Measurements from ENCODE around the gene N4BP2L2.

The N4BP2L2 gene

DNA sequence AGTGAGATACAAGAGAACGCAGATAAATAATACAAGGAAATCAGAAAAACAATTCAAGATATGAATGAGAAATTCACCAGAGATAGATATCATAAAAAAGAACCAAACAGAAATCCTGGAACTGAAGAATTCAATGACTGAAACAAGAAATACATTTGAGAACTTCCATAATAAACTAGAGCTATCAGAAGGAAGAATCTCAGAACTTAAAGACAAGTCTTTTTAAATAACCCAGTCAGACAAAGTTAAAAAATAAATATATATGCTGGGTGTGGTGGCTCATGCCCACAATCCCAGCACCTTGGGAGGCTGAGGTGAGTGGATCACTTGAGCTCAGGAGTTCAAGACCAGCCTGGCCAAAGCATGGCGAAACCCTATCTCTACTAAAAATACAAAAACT lies 82.0 kb downstream of the N4BP2L2 start:
- no peak for DNase-seq

DNA sequence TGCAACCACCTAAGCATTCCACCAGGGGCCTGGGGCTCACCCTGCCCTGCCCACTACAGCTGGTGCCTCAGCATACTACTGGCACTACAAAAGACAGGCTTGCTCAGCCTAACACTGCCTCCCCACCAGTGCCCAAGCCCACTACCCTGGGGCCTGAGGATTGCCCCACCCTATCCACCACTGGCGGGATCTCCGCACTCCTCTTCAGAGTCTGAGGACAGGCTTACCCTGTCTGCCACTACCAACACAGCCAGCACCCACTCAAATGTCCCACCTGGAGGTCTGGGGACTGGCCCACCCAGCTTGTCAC lies 83.0 kb downstream of the N4BP2L2 start:
- no peak for DNase-seq

DNA sequence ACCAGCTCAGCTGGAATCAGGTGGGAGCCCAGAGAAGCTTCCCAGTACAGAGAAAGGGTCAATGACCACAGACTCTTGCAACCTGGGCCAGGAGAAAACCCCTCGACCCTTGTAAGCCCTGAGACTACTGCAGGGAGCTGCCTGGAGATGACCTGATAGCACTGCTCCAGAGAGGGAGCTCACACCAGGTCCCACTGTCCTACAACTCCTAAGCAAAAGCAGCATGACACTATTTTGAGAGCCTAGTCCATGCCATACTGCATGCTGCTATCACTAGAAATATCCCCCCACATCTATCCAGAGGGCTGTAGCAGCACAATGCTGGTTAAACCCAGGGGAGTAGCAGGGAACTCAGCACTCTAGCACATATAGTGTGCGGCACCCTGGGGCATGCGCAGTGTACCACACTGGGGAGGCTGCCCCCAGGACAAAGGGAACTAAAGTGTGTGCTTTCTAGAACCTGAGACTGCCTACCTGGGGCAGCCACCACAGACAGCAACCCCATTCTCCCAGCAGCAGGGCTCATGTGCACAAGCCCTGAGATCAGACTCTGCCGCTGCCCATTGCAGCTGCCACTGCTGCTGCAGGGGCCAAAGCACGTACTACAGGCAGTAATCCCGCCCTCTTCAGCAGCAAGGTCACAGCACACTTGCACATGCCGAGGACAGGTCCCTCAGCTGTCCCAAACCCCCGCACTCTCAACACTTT lies 83.6 kb downstream of the N4BP2L2 start:
- no peak for DNase-seq

DNA sequence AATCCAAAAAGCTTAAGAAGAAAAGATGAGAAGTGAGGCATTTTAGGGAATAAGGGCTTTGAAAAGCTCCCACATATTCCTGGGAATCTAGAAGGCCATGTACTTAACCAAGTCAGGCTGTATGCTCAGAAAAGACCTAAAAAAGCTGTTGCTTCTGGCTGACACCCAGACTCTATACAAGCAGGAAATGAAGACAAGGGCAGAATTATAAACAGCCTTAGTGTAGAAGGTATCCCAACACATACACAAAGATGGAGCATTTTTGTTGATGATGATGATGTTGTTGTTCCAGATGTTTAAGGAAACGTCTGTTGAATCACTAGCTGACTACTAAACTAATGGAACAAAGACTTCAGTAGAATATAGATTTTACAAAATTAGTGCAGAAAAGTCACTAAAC lies 84.6 kb downstream of the N4BP2L2 start:
- no peak for DNase-seq

DNA sequence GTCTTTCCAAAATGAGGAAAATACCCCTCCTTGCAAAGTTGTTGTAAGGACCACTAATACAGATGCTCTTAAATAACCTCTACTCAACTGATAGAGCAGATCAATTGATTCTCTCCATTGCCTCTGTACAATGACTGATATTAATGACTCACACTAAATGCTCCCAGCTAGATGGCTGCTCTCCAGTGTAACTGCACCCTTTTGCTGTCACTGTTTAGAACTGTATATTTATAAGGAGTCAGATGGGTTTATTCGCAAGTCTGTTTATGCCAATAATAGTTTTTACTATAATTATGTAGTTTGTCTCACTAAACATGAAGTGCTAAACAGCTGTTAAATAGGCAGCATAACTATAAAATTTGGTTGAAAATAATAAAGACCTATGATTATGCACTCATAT lies 89.6 kb downstream of the N4BP2L2 start:
- no peak for DNase-seq

DNA sequence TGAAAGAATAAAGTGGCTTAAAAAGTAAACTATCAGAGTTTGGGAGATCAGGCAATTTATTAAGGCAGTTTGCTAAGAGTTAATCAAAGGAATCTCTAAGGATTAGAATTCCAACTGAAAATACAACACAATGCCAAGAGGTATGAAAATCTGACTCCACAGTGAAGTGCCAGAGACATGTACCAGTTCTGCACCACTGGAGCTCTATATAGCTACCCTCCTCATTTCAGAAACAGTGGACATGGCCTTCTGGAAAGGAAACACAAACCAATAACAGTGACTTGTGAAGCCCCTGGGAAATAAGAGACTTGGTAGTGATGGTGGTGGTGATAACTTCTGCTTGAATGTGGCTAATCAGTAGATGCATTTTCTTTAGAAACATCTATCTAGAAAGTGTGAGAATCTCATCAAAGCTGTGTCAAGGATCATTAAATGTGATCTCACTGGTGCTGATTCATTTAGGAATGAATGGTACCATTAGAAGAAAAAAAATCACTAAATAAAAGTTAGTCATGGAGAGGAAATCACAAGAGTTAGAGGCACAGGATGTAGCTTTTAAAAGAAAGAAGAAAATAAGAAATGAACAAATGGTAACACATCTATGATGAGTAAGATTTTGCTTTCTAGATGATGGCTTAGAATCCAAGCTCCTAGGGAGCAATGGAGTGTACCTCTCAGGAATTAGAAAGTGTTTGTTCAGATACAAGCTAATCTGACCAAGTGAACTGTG lies 90.5 kb downstream of the N4BP2L2 start:
- no peak for DNase-seq

DNA sequence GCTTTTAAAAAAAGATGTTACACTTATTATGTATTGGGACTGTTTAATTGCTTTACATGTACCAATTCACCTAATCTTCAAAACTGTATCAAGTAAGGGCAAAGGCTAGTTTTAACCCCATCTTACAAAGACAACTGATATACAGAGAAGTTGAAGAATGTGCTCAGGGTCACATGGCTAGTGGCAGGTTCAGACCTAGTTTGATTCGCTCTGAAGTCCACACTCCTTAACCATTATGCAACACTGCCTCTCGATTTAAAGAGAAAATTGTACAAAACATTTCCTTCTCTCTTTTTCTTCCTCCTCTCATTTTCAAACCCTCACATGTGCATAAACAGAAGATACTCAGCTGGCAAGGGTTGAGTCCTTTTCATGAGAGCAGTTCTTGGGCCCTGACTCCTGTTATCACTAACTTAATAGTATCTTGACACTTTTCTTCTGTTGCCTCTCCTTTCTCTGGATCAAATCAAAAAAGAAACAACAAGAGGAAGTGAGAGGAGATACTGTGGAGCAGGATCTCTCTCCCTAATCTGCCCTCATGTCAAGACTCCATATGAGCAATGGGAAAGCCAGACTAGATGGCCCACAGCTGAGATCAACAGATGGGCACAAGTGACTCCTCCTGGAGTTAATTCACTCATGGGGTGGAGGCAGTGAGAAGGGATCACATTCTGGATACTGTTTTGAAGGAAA lies 91.7 kb downstream of the N4BP2L2 start:
- no peak for DNase-seq

DNA sequence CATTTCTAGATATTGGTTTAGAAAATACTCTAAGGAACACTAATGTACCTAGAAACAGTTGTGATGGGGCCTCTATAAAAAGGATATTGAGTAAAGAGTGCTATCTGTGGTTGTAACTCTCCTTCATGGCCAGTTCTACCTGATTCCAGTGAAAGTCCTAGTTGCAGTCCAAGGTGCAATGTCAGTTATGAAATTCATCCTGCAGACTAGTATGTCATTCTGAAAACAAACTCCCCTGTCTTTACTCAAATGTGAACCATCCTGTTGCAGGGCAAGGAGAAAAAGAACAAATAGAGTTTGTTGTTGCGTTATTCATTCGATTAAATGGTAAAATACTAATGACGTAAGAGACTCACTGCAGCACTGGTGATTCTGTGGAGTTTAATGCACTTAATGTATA lies 92.4 kb downstream of the N4BP2L2 start:
- DNase-seq = no peak

DNA sequence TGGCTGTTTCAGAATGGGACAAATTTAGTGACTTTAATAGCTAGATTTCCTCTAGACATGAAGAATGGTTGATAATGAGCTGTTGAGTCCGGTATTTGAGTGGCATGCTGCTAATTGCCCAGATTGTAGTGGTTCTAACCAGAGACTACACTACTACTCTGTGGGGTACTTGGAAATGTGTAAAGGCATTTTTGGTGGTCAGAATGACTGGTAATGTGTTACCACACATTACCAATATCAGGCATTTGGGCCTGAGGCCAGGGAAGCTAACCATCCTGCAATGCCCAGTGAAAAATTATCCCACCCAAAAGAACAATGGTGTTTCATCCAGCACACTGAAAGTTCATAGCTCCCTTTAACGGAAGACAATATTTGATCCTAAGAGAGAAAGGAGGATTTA lies 93.1 kb downstream of the N4BP2L2 start:
- no peak for DNase-seq

DNA sequence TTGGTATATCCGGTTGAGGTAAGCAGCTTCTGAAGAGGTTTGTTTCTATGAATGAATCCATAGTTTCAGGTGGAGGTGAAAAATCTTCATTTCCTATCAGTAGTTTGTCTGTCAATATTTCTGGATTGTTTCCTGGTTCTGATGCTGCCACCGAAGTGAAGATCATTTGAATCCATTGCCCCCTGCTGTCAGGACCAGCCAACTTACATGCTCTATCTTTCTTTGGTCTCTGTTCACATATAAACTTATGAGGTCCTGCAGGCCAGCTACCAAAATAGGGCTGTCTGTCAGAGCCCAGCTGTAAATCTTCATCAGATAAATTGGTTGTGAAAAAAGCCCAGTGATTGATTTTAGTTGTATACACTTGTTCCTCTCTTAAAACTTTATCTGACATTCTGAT lies 95.5 kb downstream of the N4BP2L2 start:
- no peak for DNase-seq

DNA sequence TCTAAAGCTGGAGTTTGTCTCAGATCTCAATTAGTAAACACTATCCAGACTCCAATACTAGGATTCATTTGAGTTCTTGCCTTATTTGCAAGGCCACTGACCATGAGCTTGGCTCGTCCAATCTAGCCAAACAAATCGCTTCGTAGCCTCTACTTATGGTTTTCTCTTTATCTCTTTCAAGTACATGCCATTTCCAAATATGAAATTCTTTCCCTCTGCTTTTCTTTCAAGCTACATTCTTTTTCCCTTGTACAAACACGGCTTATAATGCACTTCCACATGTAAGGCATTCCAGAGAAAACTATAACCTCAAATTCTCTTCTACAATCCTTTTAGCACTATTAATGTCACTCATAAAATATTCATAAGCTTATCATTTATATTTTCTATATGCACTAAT lies 99.7 kb downstream of the N4BP2L2 start:
- DNase-seq = no peak

DNA sequence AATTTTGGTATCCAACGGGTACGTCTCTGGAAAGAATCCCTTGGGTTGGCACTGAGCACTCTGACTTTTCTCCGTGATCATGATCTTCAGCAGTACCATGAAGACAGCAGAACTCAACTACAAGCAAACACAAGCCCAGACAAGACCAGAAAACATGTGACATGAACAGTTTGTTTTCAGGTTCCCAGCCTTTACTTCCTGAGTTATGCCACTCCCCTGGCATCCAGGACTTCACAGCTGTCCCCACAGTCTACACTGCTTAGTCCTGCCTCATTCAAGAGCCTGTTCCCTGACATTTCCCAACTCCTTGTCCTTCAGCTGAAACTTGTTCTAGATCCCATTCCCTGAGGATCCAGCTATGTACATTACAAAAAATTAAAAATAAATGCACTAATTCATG lies 105.7 kb downstream of the N4BP2L2 start:
- DNase-seq = no peak

DNA sequence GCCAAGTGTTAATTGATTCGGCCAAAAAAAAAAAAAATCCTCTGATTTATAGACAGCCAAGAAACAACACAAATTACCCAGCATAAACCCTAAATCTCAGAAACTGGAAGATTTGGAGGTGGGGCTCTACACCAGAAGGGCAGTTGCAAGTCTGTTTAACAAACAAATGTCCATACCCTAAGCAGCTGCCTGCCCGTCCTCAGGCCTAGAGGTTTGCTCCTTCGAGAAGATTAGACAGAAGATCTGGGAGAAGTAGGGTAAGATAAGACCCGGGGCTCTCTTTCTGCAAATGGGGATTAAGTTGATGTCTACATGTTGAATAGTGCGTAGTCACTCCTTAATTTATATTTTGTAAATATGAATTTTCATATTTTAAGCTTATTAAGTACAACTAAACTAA lies 107.2 kb downstream of the N4BP2L2 start:
- no peak for DNase-seq

DNA sequence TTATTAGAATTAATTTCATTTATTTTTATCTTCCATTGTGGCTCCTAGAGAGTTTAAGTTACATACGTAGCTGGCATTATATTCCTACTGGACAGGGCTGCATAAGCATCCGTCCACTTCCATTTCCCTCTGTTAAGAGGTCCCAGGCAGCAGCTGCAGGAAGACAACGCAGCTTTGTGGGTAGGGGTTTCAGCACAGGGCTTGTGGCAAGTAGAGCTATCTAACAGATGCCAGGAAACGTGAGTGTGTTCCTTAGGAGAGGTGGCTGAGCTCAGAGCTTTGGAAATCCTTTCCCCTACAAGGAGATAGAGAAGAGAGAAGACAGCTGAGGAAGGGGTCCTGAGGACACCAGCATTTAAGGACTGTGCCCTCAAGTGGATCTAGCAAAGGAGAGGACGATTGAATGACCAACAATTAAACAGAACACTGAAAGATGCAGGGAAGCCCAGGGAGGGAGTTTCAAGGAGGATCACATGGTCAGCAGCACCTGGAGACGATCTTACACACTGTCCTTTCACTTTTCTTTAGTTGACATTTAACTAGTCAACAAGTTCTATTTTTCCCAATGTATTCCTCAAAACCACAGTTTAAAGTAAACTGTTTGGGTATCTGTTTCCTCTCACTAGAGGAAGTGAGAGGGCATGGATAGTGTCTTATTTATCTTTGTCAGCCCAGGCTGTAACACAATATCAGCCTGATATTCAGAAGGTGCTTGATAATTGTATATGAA lies 108.4 kb downstream of the N4BP2L2 start:
- no peak for DNase-seq

DNA sequence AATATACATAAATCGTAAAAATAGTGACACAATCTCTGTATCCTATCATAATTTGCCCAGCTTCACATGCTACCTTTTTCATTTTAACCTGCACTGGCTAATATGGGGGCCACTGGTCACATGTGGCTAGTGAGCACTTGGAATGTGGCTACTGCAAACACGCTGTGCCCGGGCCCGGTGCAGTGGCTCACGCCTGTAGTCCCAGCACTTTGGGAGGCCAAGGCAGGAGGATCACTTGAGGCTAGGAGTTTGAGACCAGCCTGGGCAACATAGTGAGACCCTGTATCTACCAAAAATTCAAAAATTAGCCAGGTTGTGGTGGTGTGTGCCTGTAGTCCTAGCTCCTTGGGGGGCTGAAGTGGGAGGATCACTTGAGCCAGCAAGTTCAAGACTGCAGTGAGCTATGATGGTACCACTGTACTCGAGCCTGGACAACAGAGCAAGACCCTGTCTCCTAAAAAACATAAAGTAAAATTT lies 109.1 kb downstream of the N4BP2L2 start:
- no peak for DNase-seq

DNA sequence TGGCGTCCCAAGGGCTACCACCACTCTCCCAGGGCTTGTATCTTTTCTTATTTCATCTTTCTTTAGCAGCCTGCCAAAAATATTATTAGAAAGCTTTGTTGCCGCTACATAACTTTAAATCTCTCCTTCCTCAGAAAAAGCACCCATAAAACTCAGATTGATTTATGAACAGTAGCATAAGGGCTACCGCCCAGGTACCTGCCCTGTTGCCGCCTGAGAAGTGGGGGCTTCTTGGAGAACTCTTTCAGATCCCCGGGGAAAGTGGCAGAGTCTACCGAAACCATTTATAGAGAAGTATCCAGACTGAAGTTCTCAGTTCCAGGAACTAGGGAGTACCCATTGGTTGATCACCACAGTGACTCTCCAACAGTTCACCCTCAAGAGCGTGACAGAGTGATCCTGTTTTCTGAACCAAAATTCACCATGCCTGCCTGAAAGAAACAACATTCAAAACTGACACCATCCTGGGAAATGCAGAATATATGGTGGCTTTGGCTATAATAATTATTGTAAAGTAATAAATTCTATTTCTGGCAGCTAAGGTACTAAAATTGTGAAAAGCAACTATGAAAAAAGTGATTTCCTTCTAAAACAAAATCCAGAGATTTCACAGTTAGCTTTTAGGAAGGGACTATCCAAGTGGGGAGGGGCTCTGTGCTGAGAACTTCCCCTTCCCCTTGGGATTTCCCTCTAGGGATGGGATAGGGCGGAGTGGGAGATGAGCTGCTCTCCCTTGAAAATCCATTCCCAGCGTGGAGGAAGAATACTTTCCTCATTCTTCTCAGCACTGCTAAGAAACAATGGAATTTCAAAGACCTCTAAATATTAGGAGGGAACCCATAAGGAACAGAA lies 109.8 kb downstream of the N4BP2L2 start:
- DNase-seq = no peak

DNA sequence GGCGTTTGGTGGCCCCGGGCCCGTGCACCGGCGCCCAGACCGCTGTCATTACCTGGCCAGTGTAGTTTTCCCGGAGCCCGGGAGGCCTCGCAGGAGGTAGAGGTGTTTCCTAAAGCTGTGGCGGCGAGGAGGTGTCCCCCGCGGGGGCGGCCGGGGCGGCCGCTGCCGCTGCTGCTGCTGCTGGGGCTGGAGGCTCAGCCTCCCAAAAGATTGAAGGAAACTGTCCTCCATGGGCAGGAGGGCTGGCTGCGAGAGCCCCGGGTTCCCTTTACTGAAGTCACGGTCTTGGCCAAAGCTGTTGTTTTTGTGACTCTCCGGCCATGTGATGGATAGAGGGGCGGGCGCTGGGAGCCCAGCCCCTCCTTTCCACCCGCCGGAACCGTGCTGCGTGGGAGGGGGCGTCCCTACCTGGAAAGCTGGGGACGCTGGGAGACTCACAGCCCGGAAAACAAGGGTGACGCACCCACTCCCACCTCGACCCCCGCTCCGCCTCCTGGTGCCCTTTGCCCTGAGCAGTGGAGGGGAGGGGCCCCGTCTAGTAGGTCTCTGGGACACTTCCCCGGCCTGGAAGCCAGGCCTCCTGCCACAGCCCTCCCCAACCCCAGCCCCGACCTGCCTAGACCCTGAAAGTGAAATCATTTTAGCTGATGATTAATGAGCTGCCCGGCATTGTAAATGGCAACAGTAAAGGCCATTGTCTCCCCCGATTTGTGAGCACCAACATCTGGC lies 110.6 kb downstream of the N4BP2L2 start, which contains the start of gene N4BP2L1:
TSS of gene N4BP2L1 (minus strand) at position 279 of the 729 bp plus-strand sequence. CDS start at position 231, 48 bp downstream.
- DNase-seq = peak; percentile 61

DNA sequence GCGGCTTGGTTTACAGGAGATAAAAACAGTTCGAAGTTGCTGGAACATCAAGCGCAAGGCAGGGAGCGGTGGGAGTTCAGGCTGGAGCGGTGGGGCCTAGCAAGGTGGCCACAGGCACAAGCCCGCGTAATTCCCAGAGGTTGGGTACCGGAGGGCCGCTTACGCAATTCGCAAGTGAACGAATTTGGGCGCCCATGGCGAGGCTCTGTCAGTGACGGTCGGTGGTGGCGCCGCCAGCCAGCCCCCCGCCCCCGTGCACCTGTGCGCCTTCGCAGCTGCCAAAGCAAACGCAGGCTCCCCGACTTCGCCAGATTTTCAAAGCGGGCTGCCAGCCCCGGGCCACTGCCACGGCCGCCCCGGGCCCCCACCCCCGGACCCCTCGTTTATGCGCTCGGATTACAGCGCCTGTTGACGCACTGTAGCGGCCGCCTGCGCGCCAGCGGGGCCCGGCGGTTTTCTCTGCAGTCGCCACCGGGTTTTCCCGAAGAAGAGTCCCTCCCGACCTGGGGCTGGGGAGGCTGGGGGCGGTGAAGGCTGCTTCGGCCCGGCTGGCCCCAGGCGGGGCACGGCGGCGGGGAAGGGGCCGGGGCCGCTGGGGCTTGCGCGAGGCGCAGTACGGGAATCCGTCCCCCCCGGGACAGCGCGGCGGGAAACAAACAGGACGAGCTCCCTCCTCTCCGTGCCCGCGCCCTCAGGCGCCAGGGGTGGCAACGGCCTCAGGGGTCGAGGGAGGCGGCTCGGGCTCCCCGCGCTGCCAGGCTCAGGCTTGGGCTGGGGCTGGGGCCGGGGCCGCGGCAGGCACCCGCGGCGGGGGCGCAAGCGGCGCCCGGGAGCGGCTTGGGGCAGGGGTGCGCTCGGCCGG lies 111.4 kb downstream of the N4BP2L2 start:
- peak; percentile 36 for DNase-seq

DNA sequence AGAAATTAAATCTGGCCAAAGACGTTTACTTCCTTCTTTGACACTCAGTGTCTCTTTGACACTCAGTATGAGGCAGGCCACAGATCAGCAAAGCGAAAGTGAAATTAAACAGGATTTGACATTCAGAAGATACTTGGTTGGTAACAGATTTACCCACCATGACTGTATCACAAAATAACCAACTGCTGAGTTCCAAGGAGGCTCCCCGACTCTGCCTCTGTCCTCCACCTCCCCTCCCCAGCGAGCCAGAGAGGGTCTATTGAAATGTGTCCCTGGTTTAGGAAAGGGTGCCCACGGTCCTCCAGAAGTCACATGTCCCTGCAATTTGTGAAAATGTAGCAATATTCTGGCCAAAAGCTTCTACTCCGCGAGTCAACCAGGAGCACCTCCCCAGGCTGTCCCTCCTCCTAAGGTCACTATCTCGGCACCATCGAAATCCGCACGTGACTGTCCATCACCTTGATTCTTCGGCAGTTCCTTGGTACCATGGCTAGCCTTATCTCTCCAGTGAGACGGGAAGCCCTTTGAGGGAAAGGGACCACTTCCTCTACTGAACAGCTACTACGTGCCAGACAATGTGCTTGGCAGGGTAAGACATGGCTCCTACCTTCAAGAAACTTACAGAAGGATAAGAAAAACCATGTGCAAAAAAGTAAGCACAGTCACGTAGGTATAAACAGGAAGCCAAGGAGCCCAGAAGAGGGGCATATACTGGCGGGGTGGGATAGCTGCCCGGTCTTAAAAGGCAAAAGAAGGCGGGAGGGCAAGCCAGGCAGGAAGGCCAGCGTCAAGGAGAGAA lies 112.2 kb downstream of the N4BP2L2 start:
- no peak for DNase-seq

DNA sequence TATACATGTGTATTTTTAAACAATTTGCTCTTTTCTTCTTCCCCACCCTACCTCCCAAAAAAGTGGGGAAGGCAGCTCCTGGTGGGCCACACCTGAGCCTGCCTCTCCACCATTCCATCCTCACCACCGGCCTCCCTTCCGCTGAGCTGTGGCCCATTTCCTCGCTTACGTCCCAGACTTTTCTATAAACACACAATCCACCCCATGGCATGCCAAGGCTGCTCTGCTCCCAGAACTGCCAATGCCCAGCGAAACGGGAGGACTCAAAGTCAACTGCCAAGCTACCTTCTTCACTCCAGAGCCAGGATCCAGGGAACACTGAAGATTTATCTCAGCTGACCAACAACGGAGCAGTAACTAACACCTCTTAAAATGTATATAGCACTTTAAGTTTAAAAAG lies 113.4 kb downstream of the N4BP2L2 start:
- no peak for DNase-seq

All from NCI-H345 (cell line).